ENCODE data around the gene ALPI. TPM values are rescaled to one million over a fixed set of nuclear protein-coding genes. Genes with fewer than 3 reads are reported as not detected.

The ALPI gene
- total RNA-seq, 1 experiment from 2014 or later: not detected

GRCh38 chr2:232447638-232448303, 8.2 kb upstream of the ALPI start:
- no peaks in the 10 kb centered on the region for H3K9me3 ChIP-seq (ENCODE audit: control insufficient read depth in 1 of 2, insufficient read depth in 1 of 2, low read depth in 1 of 2, low read length in 2 of 2)
- POLR2A ChIA-PET: no interaction called here
- no peaks in the 10 kb centered on the region for H3K9me2 ChIP-seq (ENCODE audit: insufficient read depth)
- no peaks in the 10 kb centered on the region for H3K27me3 ChIP-seq (ENCODE audit: insufficient read depth, low read length)
- no peak overlapping the region for H3K4me2 ChIP-seq (ENCODE audit: low read length)
- no peaks in the 10 kb centered on the region for H3K36me3 ChIP-seq (ENCODE audit: control insufficient read depth in 1 of 2, insufficient read depth in 2 of 2, low read length in 2 of 2)
- RAD21 ChIA-PET (ENCODE audit: low non-redundant PET in 1 of 2, low total read pairs in 2 of 2, uncharacterized antibody in 2 of 2, unreplicated experiment in 2 of 2): interaction anchor here in 1 of 2 experiments (1.2 kb wide), 1 partner anchor 72 kb away, joined by 3 read pairs; the partner anchor contains the start of gene PRSS56
- peaks cover 0 to 10% of the 10 kb centered on the region in 2 experiments; a peak in 2 of 4 replicates for H3K4me1 ChIP-seq (ENCODE audit: control insufficient read depth in 1 of 2, insufficient read depth in 2 of 2, low read length in 2 of 2)
- no TSS peak for BruUV-seq (replicated peaks)
- H4K20me1 ChIP-seq (ENCODE audit: insufficient read depth): no peaks in the 10 kb centered on the region
- no peaks in the 10 kb centered on the region for H3K79me2 ChIP-seq (ENCODE audit: insufficient read depth, low read length)
- no peak for TF ChIP-seq ATF3 (IDR thresholded peaks at IDR 0.05)
- no peak for TF ChIP-seq SIN3A (IDR thresholded peaks at IDR 0.05; ENCODE audit: low read depth)
- ATAC-seq: no peak
- no peak overlapping the region for H2AFZ ChIP-seq (ENCODE audit: low read depth, low read length, poor library complexity, severe bottlenecking)
- H3K4me3 ChIP-seq (replicated peaks in 1 of 2; ENCODE audit: low read depth in 1 of 2, low read length in 2 of 2): no peak overlapping the region
- no peak for DNase-seq (ENCODE audit: low read depth, low spot score)
- no peak overlapping the region for H3K9ac ChIP-seq (ENCODE audit: low read length)
- CTCF ChIA-PET: interaction anchor here (1.6 kb wide), 1 partner anchor 75 kb away, joined by 5 read pairs; no protein-coding TSS in a partner anchor
- intact Hi-C loops (cut with micrococcal nuclease): no loop called here
- H3K27ac ChIP-seq (ENCODE audit: low read depth, low read length): no peak overlapping the region

- no peak for ATAC-seq
- CTCF ChIA-PET: no interaction called here
- BruUV-seq (replicated peaks): no TSS peak
- H3K4me1 ChIP-seq (ENCODE audit: control insufficient read depth in 1 of 2, insufficient read depth in 2 of 2, low read length in 2 of 2): peaks cover 0 to 10% of the 10 kb centered on the region in 2 experiments; a peak in 2 of 4 replicates
- no peak for TF ChIP-seq ZNF274 (IDR thresholded peaks at IDR 0.05; ENCODE audit: low read depth, low read length)
- TF ChIP-seq RAD21 (IDR thresholded peaks at IDR 0.05; ENCODE audit: low read depth): no peak
- no peak for TF ChIP-seq YY1 (IDR thresholded peaks at IDR 0.05; ENCODE audit: extremely low read depth, insufficient replicate concordance, low read depth, low read length)
- RAD21 ChIA-PET (ENCODE audit: low non-redundant PET in 1 of 2, low total read pairs in 2 of 2, uncharacterized antibody in 2 of 2, unreplicated experiment in 2 of 2): no interaction called here
- H3K9me3 ChIP-seq (ENCODE audit: control insufficient read depth in 1 of 2, insufficient read depth in 1 of 2, low read depth in 1 of 2, low read length in 2 of 2): no peaks in the 10 kb centered on the region
- DNase-seq (ENCODE audit: low read depth, low spot score): no peak
- H3K4me3 ChIP-seq (replicated peaks in 1 of 2; ENCODE audit: low read depth in 1 of 2, low read length in 2 of 2): no peak overlapping the region
- H3K9ac ChIP-seq (ENCODE audit: low read length): no peak overlapping the region
- H3K36me3 ChIP-seq (ENCODE audit: control insufficient read depth in 1 of 2, insufficient read depth in 2 of 2, low read length in 2 of 2): no peaks in the 10 kb centered on the region
- H3K27ac ChIP-seq (ENCODE audit: low read depth, low read length): no peak overlapping the region
- H3K79me2 ChIP-seq (ENCODE audit: insufficient read depth, low read length): no peaks in the 10 kb centered on the region
- no peak overlapping the region for H3K4me2 ChIP-seq (ENCODE audit: low read length)
- no peaks in the 10 kb centered on the region for H3K27me3 ChIP-seq (ENCODE audit: insufficient read depth, low read length)
- H2AFZ ChIP-seq (ENCODE audit: low read depth, low read length, poor library complexity, severe bottlenecking): no peak overlapping the region
- POLR2A ChIA-PET: no interaction called here
- H4K20me1 ChIP-seq (ENCODE audit: insufficient read depth): no peaks in the 10 kb centered on the region
- H3K9me2 ChIP-seq (ENCODE audit: insufficient read depth): no peaks in the 10 kb centered on the region
- intact Hi-C loops (cut with micrococcal nuclease): no loop called here
Observed at GRCh38 chr2:232448304-232448690, 7.7 kb upstream of the ALPI start.

Data from HCT116 (cell line).